Body of pancreas (tissue), 4 donors: Measurements from ENCODE around the gene ENTPD8. TPM values are rescaled to one million over a fixed set of nuclear protein-coding genes. Genes with fewer than 3 reads are reported as not detected.

ENCODE experiments used
- ATAC-seq: fragments of 150-250 bp; one replicate; pipeline ENCODE4 v1.9.1; 2016
- DNase-seq, 4 donors: peaks; one replicate each; pipeline ENCODE4 v3.0.0-alpha.2; 2019
- H3K27ac ChIP-seq, 4 donors: fragments of 200-600 bp; sonication (generic); 1 replicate in 3 of 4; 2 replicates in 1 of 4; pipeline versions ENCODE4 v1.5.1 to v1.6.1; 2016 to 2019; ENCODE audit warnings: mild to moderate bottlenecking in 1 of 4, mixed read lengths in 1 of 4, moderate library complexity in 1 of 4
- H3K27me3 ChIP-seq, 2 donors: fragments of 200-600 bp; sonication (generic); one replicate each; pipeline ENCODE4 v1.6.0; 2016; ENCODE audit warnings: mild to moderate bottlenecking in 1 of 2
- H3K36me3 ChIP-seq, 2 donors: fragments of 200-600 bp; sonication (generic); replicated peaks in 1 of 2; 2 replicates each; pipeline ENCODE4 v1.5.1; 2016; ENCODE audit warnings: low read depth in 2 of 2; ENCODE audit not compliant: insufficient read depth in 1 of 2
- H3K4me1 ChIP-seq: fragments of 200-600 bp; sonication (generic); one replicate; pipeline ENCODE4 v1.6.0; 2016
- H3K4me3 ChIP-seq, 2 donors: fragments of 200-600 bp; sonication (generic); 1 replicate in 1 of 2; 2 replicates in 1 of 2; pipeline ENCODE4 v1.5.1; 2016 to 2019
- H3K9me3 ChIP-seq, 3 donors: fragments of 200-600 bp; sonication (generic); 1 replicate in 2 of 3; 2 replicates in 1 of 3; pipeline ENCODE4 v1.5.1; 2016
- CTCF ChIP-seq, 7 experiments: fragments of 450-650 bp in 4 of 7; fragments of 200-600 bp in 3 of 7; sonication (generic) in 3 of 7; IDR thresholded peaks; one replicate each; pipeline ENCODE4 v1.5.1; 2016 to 2019; ENCODE audit warnings: antibody characterized with exemption in 7 of 7
- POLR2A ChIP-seq, 3 donors: fragments of 450-650 bp; IDR thresholded peaks; one replicate each; pipeline ENCODE4 v1.6.1; 2016; ENCODE audit warnings: antibody characterized with exemption in 3 of 3, mild to moderate bottlenecking in 2 of 3
- whole genome bisulfite sequencing, 2 donors: methylation state at CpG; one replicate each; pipeline ENCODE4 v1.1.5; 2017; 5-methylcytosine and 5-hydroxymethylcytosine counted together
- intact Hi-C: fragments of 100-400 bp; cut with DNase I; formaldehyde crosslinking; loops from one replicate; pipeline ENCODE4 v1.15.1; 2023
- total RNA-seq, 2 donors: library from RNA; depleted of rRNA; stranded (reverse); fragments of >200 nt; gene quantifications; one replicate each; pipeline ENCODE4 v1.1.0, GENCODE V29; 2016

ENTPD8 gene
- total RNA-seq, 2 donors from 2014 or later, result 2.0 to 2.3 TPM

- 88 to 94% methylated on average over 20 to 28 of the region's 30 CpGs for WGBS, 2 donors
- no peak for DNase-seq
Measured at GRCh38 chr9:137462986-137463930, 22.1 kb upstream of the ENTPD8 start.

GRCh38 chr9:137462396-137462985, 21.3 kb upstream of the ENTPD8 start:
- H3K27ac ChIP-seq, result no peak overlapping the region
- DNase-seq, result no peak
- intact Hi-C loops, result no loop called here

More at GRCh38 chr9:137462986-137463930, 22.1 kb upstream of the ENTPD8 start:
- TF ChIP-seq CTCF (IDR thresholded peaks at IDR 0.05) (no peak), POLR2A (IDR thresholded peaks at IDR 0.05) (no peak)
- no peak for ATAC-seq
- no peaks in the 10 kb centered on the region for H3K9me3 ChIP-seq
- H3K27me3 ChIP-seq, result no peaks in the 10 kb centered on the region
- no peaks in the 10 kb centered on the region for H3K36me3 ChIP-seq
- intact Hi-C loops, result no loop called here
- H3K4me1 ChIP-seq, result peaks cover 15% of the 10 kb centered on the region
- no peak overlapping the region for H3K4me3 ChIP-seq
- H3K27ac ChIP-seq, result no peak overlapping the region

GRCh38 chr9:137461663-137462395, 20.7 kb upstream of the ENTPD8 start:
- 55 to 91% methylated on average over 30 to 52 of the region's 52 CpGs for WGBS, 2 donors
- no peak for ATAC-seq
- no peak overlapping the region for H3K27ac ChIP-seq
- intact Hi-C loops, result no loop called here
- TF ChIP-seq POLR2A (IDR thresholded peaks at IDR 0.05), result no peak
- no peak for TF ChIP-seq CTCF (IDR thresholded peaks at IDR 0.05)
- no peaks in the 10 kb centered on the region for H3K9me3 ChIP-seq
- peaks cover 29% of the 10 kb centered on the region for H3K4me1 ChIP-seq
- DNase-seq, result peak in 2 of 4 donors; percentile 38 to 52
- no peak overlapping the region for H3K4me3 ChIP-seq
- no peaks in the 10 kb centered on the region for H3K27me3 ChIP-seq
- H3K36me3 ChIP-seq, result no peaks in the 10 kb centered on the region

More at GRCh38 chr9:137462396-137462985, 21.3 kb upstream of the ENTPD8 start:
- Histone ChIP-seq H3K4me1 (peaks cover 23% of the 10 kb centered on the region), H3K9me3 (no peaks in the 10 kb centered on the region), H3K27me3 (no peaks in the 10 kb centered on the region), H3K36me3 (no peaks in the 10 kb centered on the region), H3K4me3 (no peak overlapping the region)
- ATAC-seq, result no peak
- WGBS, 2 donors, result 75 to 89% methylated on average over 2 to 21 of the region's 25 CpGs
- no peak for TF ChIP-seq CTCF (IDR thresholded peaks at IDR 0.05)
- TF ChIP-seq POLR2A (IDR thresholded peaks at IDR 0.05), result no peak

GRCh38 chr9:137461316-137461662, 20.1 kb upstream of the ENTPD8 start:
- TF ChIP-seq CTCF (IDR thresholded peaks at IDR 0.05) (no peak), POLR2A (IDR thresholded peaks at IDR 0.05) (no peak)
- no peak for ATAC-seq
- Histone ChIP-seq H3K36me3 (no peaks in the 10 kb centered on the region), H3K27ac (no peak overlapping the region), H3K27me3 (no peaks in the 10 kb centered on the region), H3K4me1 (peaks cover 34% of the 10 kb centered on the region), H3K9me3 (no peaks in the 10 kb centered on the region), H3K4me3 (no peak overlapping the region)
- no peak for DNase-seq
- WGBS, 2 donors, result 92 to 96% methylated on average over 5 to 21 of the region's 21 CpGs
- intact Hi-C loops, result no loop called here
